SKM-1 (cell line): ENCODE data around the gene MAP3K6.
"Not testable (repeated sequence)": the region's sequence is repeated elsewhere in the genome, so short reads cannot be mapped to it uniquely, and the experiment has no call there.

Source experiments
- DNase-seq: peaks from one replicate; lab custom pipeline; 2025; ENCODE audit not compliant: unreplicated experiment; lab: John Stamatoyannopoulos, UW

MAP3K6 gene

DNA sequence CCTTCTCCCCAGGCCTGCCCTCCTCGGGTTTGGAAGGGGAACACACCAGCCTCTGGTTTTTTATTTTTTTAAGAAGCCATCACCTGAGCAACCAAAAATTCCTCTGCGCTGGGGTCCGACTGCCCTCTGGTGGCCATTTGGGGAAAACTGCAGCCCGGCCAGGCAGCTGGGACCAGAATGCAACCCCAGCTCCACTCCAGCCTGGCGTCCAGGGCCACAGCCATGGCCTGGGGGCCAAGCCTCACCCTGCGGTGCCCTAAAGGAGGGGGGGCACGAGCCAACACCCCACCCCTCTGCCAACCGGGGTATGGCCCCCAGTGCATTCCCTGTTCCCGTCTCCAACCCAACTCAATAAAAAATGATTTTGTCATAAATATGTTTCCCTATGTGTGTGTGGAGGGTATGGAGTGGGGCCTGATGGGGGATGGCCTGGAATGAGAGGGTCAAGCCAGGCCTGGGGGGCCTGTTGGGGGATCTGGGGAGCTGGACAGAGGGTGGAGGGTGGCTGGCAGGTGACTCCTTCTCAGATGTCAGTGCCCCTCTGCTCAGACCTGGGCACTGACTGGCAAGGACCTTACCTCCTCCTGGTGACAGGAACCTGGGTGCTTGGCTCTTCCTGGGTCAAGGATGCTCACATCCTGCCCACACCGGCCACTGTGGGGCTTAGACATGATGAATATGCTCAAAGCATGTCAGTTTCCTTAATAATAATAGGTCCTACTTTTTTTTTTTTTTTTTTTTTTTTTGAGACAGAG lies 28.9 kb upstream of the MAP3K6 start:
- peak; percentile 46 for DNase-seq

DNA sequence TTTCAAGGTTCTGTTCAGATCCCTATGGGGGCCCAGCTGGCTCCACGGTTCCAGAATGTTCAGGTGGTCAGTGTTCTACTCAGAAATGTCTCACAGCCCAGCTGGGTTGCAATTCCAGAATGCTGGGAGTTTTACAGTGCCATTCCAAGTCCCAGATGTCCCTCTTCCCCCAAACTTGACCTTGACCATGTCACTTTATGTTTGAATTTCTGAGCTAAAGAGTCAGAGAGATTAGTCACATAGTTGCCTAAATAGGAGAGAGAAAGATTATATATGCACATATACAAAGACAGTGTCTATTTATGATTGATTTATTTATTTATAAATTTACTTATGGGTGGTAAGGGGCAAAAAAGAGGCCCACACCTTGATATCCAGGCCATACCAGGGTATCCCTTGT lies 28.2 kb upstream of the MAP3K6 start:
- DNase-seq = no peak

DNA sequence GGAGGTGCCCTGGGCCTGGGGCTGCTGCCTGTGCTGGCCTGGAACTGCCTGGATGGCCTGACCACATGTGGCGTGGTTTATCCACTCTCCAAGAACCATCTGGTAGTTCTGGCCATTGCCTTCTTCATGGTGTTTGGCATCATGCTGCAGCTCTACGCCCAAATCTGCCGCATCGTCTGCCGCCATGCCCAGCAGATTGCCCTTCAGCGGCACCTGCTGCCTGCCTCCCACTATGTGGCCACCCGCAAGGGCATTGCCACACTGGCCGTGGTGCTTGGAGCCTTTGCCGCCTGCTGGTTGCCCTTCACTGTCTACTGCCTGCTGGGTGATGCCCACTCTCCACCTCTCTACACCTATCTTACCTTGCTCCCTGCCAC lies 27.5 kb upstream of the MAP3K6 start:
- no peak for DNase-seq

DNA sequence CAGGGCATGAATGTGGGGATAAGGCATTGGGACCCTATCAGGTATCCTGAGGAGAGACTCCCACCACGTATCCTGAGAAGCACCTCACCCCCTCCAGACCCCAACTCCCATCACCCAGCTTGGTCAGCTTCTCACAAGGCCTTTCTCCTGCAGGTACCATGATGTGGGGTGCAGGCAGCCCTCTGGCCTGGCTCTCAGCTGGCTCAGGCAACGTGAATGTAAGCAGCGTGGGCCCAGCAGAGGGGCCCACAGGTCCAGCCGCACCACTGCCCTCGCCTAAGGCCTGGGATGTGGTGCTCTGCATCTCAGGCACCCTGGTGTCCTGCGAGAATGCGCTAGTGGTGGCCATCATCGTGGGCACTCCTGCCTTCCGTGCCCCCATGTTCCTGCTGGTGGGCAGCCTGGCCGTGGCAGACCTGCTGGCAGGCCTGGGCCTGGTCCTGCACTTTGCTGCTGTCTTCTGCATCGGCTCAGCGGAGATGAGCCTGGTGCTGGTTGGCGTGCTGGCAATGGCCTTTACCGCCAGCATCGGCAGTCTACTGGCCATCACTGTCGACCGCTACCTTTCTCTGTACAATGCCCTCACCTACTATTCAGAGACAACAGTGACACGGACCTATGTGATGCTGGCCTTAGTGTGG lies 27.0 kb upstream of the MAP3K6 start:
- DNase-seq = no peak

DNA sequence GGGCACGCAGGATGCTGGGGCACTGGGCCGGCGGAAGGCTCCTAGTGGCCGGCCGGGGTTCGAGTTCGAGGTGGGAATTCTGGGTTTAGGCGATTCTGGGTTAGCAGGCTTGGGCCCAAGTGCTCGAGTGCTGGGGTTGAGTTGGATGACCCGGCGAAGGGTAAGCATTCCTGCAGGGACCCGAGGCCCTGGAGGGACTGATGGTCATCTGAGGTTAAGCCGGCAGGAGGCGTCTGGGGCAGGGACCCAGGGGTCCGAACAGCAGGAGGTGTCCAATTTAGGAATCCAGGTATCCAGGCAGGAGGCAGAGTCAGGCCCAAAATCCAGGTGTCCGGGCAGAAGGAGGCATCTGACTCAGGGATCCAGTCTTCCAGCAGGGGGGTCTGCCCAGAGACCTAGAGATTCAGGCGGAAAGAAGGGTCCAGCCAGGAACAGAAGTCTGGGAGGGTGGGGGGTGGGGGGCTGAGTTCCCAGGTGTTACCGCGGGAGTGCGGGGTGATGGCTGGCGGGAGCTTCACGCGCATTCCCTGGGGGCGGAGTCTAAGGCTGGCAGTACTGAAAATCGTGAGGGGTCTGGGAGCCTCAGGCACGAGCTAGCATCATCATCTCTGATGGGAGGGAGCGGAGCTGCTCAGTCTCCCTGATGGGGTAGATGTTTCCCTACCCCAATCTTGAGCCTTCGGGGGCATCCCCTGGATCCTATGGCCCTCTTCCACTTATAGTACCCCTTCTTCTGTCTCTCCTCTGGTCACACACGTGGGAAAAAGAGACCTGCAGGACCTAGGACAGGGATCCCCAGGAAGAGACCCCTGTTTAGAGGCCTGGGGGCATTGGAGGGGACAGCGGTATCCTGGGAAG lies 26.2 kb upstream of the MAP3K6 start:
- no peak for DNase-seq

- DNase-seq = peak; percentile 75
Observed at GRCh38 chr1:27392096-27392777, 25.5 kb upstream of the MAP3K6 start, which contains the start of gene GPR3. TSS of gene GPR3 (plus strand) at chr1:27392622. CDS start at chr1:27393799, 1,177 bp downstream.

- DNase-seq = no peak
Observed at GRCh38 chr1:27391511-27392095, 24.8 kb upstream of the MAP3K6 start.

- DNase-seq = peak; percentile 25
Observed at GRCh38 chr1:27388337-27389005, 21.7 kb upstream of the MAP3K6 start.

- not testable (repeated sequence) for DNase-seq
Observed at GRCh38 chr1:27384797-27385196, 18.0 kb upstream of the MAP3K6 start.

DNA sequence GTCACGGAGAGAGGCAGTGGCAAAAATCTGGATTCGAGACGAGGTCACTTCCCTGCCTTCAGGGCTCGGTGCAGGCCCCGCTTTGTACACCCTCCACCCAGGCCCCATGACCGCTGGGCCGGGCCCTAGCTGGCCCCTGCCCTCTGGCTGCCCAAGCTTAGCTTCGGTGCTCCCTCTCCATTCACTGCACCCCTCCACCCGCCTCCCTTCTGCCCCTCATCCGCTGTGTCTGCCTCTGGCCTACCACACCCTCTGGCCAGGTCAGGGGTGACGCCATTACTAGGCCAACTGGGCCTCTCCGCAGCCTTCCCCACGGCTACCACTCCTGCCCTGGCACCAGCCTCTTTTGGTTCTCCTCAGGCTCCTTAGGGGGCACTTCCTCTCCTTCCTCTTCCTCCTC lies 16.9 kb upstream of the MAP3K6 start:
- no peak for DNase-seq

GRCh38 chr1:27383039-27383605 lies 16.4 kb upstream of the MAP3K6 start, which contains the start of gene CD164L2:
TSS of gene CD164L2 (minus strand) at chr1:27383333. CDS start at chr1:27383239, 94 bp downstream.
- DNase-seq = no peak

DNA sequence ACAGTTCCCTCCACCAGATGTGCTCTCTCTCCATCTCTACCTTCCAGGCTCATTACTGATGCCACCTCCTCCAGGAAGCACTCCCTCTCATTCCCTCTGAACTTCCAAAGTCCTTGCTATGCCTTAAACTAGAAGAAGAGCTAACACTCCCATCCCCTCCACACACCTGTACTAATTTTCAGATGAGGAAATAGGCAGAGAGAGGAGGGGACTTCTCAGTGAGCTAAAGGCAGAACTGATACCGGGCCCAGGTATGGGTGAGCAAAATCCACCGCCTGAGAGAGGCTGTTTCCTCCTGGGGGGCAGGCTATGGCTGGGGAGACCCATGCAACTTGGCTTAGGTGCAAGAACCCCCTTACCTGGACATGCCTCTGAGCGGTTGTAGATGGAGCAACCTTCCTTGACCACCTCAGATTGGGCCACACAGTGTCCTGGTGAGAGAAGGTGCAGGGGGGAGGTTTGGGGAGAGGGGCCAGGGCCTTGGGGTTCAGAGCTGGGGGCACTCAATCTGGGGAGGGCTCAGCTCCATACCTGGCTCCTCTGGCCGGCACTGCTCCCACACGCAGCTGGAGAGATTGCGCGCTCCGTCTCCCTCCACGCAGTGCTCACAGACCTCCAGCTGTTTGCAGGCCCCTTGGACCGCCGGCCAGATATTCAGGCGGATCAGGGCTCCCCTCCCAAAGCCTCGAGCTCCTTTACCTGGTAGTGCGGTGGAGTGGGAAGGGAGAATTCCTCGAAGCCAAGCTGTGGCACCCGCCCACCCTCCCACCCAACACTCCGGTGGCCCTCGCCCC lies 15.4 kb upstream of the MAP3K6 start:
- DNase-seq = no peak

- no peak for DNase-seq
Observed at GRCh38 chr1:27380766-27381733, 14.3 kb upstream of the MAP3K6 start.

- no peak for DNase-seq
Observed at GRCh38 chr1:27380224-27380623, 13.5 kb upstream of the MAP3K6 start.

GRCh38 chr1:27379564-27380122 lies 12.9 kb upstream of the MAP3K6 start:
- DNase-seq = no peak

DNA sequence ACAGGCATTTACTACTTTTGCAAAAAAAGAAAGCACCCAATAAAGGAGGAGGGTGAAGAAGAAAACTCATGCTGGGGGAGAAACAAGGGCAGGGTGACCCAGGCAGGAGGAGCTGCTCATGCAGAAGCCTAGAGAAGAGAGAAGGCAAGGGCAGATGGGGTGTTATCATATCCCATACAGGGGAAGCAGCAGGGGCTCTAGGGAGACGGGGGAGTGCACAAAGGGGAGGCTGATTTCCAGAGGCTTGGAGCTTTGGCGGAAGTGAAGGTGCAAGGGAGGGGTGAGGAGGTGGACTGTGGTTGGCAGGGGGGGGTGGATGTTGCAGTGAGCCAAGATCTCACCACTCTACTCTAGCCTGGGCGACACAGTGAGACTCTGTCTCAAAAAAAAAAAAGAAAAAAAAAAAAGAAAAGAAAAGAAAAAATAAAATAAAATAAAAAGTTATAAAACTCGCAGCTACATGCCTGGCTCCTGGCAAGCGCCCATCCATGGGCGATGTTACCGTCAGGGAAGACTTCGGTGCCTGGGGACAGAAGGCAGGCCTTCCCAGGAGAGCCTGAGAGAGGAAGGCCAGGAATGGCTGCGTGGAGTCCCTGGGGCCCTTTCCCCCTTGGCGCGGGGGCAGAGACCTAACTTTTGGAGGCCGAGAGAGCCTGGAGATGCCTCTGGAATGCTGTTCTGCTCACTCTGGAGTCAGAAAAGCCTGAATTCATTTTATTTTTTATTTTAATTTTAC lies 11.2 kb upstream of the MAP3K6 start:
- DNase-seq = no peak
